Glutamatergic neuron (in vitro differentiated cells): ENCODE results near the gene DUOX1. TPM values are rescaled to one million over a fixed set of nuclear protein-coding genes. Genes with fewer than 3 reads are reported as not detected.

Experiments
- DNase-seq: peaks from one replicate; pipeline ENCODE4 v3.0.0; 2022
- H3K27ac Mint-ChIP-seq: one replicate; pipeline ENCODE4 v1.8.0; 2020; ENCODE audit warnings: mild to moderate bottlenecking, mixed read lengths, inconsistent platforms; ENCODE audit not compliant: unreplicated experiment
- H3K27me3 Mint-ChIP-seq: one replicate; pipeline ENCODE4 v1.8.0; 2020; ENCODE audit warnings: mild to moderate bottlenecking, moderate library complexity, mixed read lengths, inconsistent platforms; ENCODE audit not compliant: unreplicated experiment
- H3K36me3 Mint-ChIP-seq: one replicate; pipeline ENCODE4 v1.8.0; 2020; ENCODE audit warnings: mild to moderate bottlenecking, mixed read lengths, inconsistent platforms; ENCODE audit not compliant: unreplicated experiment
- H3K4me1 Mint-ChIP-seq: one replicate; pipeline ENCODE4 v1.8.0; 2020; ENCODE audit warnings: mild to moderate bottlenecking, low read depth, mixed read lengths, inconsistent platforms; ENCODE audit not compliant: unreplicated experiment
- H3K4me3 Mint-ChIP-seq: one replicate; pipeline ENCODE4 v1.8.0; 2020; ENCODE audit warnings: mild to moderate bottlenecking, mixed read lengths, inconsistent platforms; ENCODE audit not compliant: unreplicated experiment
- H3K9me3 Mint-ChIP-seq: one replicate; pipeline ENCODE4 v1.8.0; 2020; ENCODE audit warnings: mild to moderate bottlenecking, moderate library complexity, mixed read lengths, inconsistent platforms; ENCODE audit not compliant: unreplicated experiment
- CTCF ChIP-seq: fragments of 200-600 bp; sonication (generic); IDR thresholded peaks from one replicate; pipeline ENCODE4 v1.5.0; 2021; ENCODE audit not compliant: partially characterized antibody, unreplicated experiment
- total RNA-seq: library from RNA; stranded (reverse); fragmentation: NEBNext Ultra II Directional; extraction: Animal tissue kit (Norgen Biotek cat#: 25700); gene quantifications from one replicate; pipeline ENCODE4 v1.2.1, GENCODE V29; 2021; ENCODE audit not compliant: unreplicated experiment

DUOX1 gene
- total RNA-seq, 1 donor from 2014 or later = not detected

GRCh38 chr15:45151998-45152828 is 22.4 kb downstream of the DUOX1 start:
- TF ChIP-seq CTCF = no peak
- no peak overlapping the region for H3K4me3 Mint-ChIP-seq

GRCh38 chr15:45155739-45156138 is 25.9 kb downstream of the DUOX1 start:
- no peak for TF ChIP-seq CTCF
- Mint-ChIP-seq H3K36me3 (peaks cover 6% of the 10 kb centered on the region), H3K4me1 (peaks cover 30% of the 10 kb centered on the region), H3K4me3 (no peak overlapping the region), H3K27ac (peak overlapping the region; percentile 39), H3K9me3 (peaks cover 41% of the 10 kb centered on the region), H3K27me3 (peaks cover 34% of the 10 kb centered on the region)
- no peak for DNase-seq

More at GRCh38 chr15:45151998-45152828, 22.4 kb downstream of the DUOX1 start:
- peaks cover 14% of the 10 kb centered on the region for H3K27me3 Mint-ChIP-seq
- peaks cover 13% of the 10 kb centered on the region for H3K9me3 Mint-ChIP-seq
- peaks cover 6% of the 10 kb centered on the region for H3K36me3 Mint-ChIP-seq
- peaks cover 6% of the 10 kb centered on the region for H3K4me1 Mint-ChIP-seq
- DNase-seq = no peak
- no peak overlapping the region for H3K27ac Mint-ChIP-seq

GRCh38 chr15:45156744-45157455 is 27.1 kb downstream of the DUOX1 start:
- Mint-ChIP-seq H3K4me3 (peak overlapping the region; percentile 13), H3K36me3 (peaks cover 6% of the 10 kb centered on the region), H3K27me3 (peaks cover 38% of the 10 kb centered on the region), H3K27ac (peak overlapping the region; percentile 81), H3K4me1 (peaks cover 31% of the 10 kb centered on the region), H3K9me3 (peaks cover 43% of the 10 kb centered on the region)
- no peak for TF ChIP-seq CTCF
- no peak for DNase-seq

- TF ChIP-seq CTCF = no peak
- no peak for DNase-seq
- Mint-ChIP-seq H3K36me3 (no peaks in the 10 kb centered on the region), H3K27me3 (peaks cover 41% of the 10 kb centered on the region), H3K9me3 (peaks cover 47% of the 10 kb centered on the region), H3K27ac (peak overlapping the region; percentile 82), H3K4me3 (peak overlapping the region; percentile 61), H3K4me1 (peaks cover 38% of the 10 kb centered on the region)
These were observed 28.2 kb downstream of the DUOX1 start for GRCh38 chr15:45157974-45158373.

GRCh38 chr15:45161666-45162065 is 31.9 kb downstream of the DUOX1 start:
- no peak for DNase-seq
- Mint-ChIP-seq H3K27ac (peak overlapping the region; percentile 80), H3K4me1 (peaks cover 58% of the 10 kb centered on the region), H3K36me3 (no peaks in the 10 kb centered on the region), H3K9me3 (peaks cover 71% of the 10 kb centered on the region), H3K27me3 (peaks cover 57% of the 10 kb centered on the region), H3K4me3 (no peak overlapping the region)
- TF ChIP-seq CTCF = no peak
